GM23338 (cell line): ENCODE measurements around the gene GPC2. TPM values are rescaled to one million over a fixed set of nuclear protein-coding genes. Genes with fewer than 3 reads are reported as not detected.
"Not testable (repeated sequence)": the region's sequence is repeated elsewhere in the genome, so short reads cannot be mapped to it uniquely, and the experiment has no call there.

Source experiments
- ATAC-seq: fragments of 200-7000 bp; cut with Tn5 transposase; 3 replicates; pipeline ENCODE4 v1.9.1; 2020
- DNase-seq: peaks from one replicate; pipeline ENCODE4 v3.0.0-alpha.2; 2015; ENCODE audit warnings: low spot score
- H2AFZ ChIP-seq: fragments of 200-600 bp; sonication (generic); 2 replicates; pipeline ENCODE4 v1.8.0; 2016; ENCODE audit warnings: antibody characterized with exemption, mild to moderate bottlenecking, moderate library complexity
- H3F3A ChIP-seq: fragments of 200-600 bp; sonication (generic); replicated peaks from 2 replicates; pipeline ENCODE4 v1.8.0; 2017; ENCODE audit warnings: antibody characterized with exemption, mixed run types, low read depth
- H3K27ac ChIP-seq: fragments of 200-600 bp; sonication (generic); 2 replicates; pipeline ENCODE4 v1.6.1; 2016; ENCODE audit warnings: low read depth
- H3K27me3 ChIP-seq: fragments of 200-600 bp; sonication (generic); 2 replicates; pipeline ENCODE4 v1.8.0; 2016; ENCODE audit warnings: mild to moderate bottlenecking, mixed run types, moderate library complexity; ENCODE audit not compliant: insufficient read depth
- H3K36me3 ChIP-seq: fragments of 200-600 bp; sonication (generic); 2 replicates; pipeline ENCODE4 v1.8.0; 2016; ENCODE audit warnings: mild to moderate bottlenecking; ENCODE audit not compliant: insufficient read depth
- H3K4me1 ChIP-seq: fragments of 200-600 bp; sonication (generic); 2 replicates; pipeline ENCODE4 v1.8.0; 2016; ENCODE audit warnings: mild to moderate bottlenecking, moderate library complexity; ENCODE audit not compliant: insufficient read depth
- H3K4me2 ChIP-seq: fragments of 200-600 bp; sonication (generic); 2 replicates; pipeline ENCODE4 v1.7.1; 2017; ENCODE audit warnings: mixed run types
- H3K4me3 ChIP-seq: fragments of 200-600 bp; sonication (generic); 2 replicates; pipeline ENCODE4 v1.6.1; 2016; ENCODE audit warnings: mixed run types
- H3K79me2 ChIP-seq: fragments of 200-600 bp; sonication (generic); replicated peaks from 2 replicates; pipeline ENCODE4 v1.8.0; 2017; ENCODE audit warnings: mild to moderate bottlenecking; ENCODE audit not compliant: insufficient read depth
- H3K9me2 ChIP-seq: fragments of 200-600 bp; sonication (generic); 2 replicates; pipeline ENCODE4 v1.8.0; 2017; ENCODE audit not compliant: insufficient read depth
- H4K20me1 ChIP-seq: fragments of 200-600 bp; sonication (generic); replicated peaks from 2 replicates; pipeline ENCODE4 v1.8.0; 2017; ENCODE audit warnings: mild to moderate bottlenecking; ENCODE audit not compliant: insufficient read depth
- H3K27ac Mint-ChIP-seq: 2 replicates; pipeline ENCODE4 v1.8.0; 2020; ENCODE audit warnings: inconsistent platforms, mild to moderate bottlenecking, moderate library complexity, mixed read lengths
- H3K27me3 Mint-ChIP-seq: 3 replicates; pipeline ENCODE4 v1.8.0; 2022; ENCODE audit warnings: low read depth, mild to moderate bottlenecking, moderate library complexity, mixed read lengths, inconsistent platforms; ENCODE audit not compliant: insufficient read depth, poor library complexity
- H3K36me3 Mint-ChIP-seq: 3 replicates; pipeline ENCODE4 v1.8.0; 2021; ENCODE audit warnings: low read depth, mild to moderate bottlenecking, inconsistent platforms, moderate library complexity, mixed read lengths
- H3K4me1 Mint-ChIP-seq: 3 replicates; pipeline ENCODE4 v1.8.0; 2020; ENCODE audit warnings: mild to moderate bottlenecking, inconsistent platforms, mixed read lengths
- H3K4me3 Mint-ChIP-seq: 3 replicates; pipeline ENCODE4 v1.8.0; 2021; ENCODE audit warnings: moderate library complexity, mild to moderate bottlenecking, inconsistent platforms, mixed read lengths
- H3K9me3 Mint-ChIP-seq: 3 replicates; pipeline ENCODE4 v1.8.0; 2020; ENCODE audit warnings: moderate library complexity, mild to moderate bottlenecking, inconsistent platforms, mixed read lengths
- CREB1 ChIP-seq: fragments of 250-450 bp; sonication (Bioruptor Pico); IDR thresholded peaks from 2 replicates; pipeline ENCODE4 v1.5.0; 2020; ENCODE audit warnings: low read depth, mild to moderate bottlenecking, moderate library complexity
- EZH2 ChIP-seq: fragments of 200-600 bp; sonication (generic); IDR thresholded peaks from one replicate; pipeline ENCODE4 v1.8.0; 2017; ENCODE audit warnings: antibody characterized with exemption, mild to moderate bottlenecking, low read depth; ENCODE audit not compliant: unreplicated experiment
- NANOG ChIP-seq: IDR thresholded peaks from 2 replicates; pipeline ENCODE4 v1.6.1; 2016; ENCODE audit warnings: antibody characterized with exemption, borderline replicate concordance
- POLR2AphosphoS5 ChIP-seq: IDR thresholded peaks from 2 replicates; pipeline ENCODE4 v1.6.1; 2016; ENCODE audit warnings: antibody characterized with exemption, low read depth
- ZNF114 ChIP-seq: fragments of 250-450 bp; sonication (Bioruptor Pico); IDR thresholded peaks from 2 replicates; pipeline ENCODE4 v1.5.0; 2020; ENCODE audit warnings: mild to moderate bottlenecking, moderate library complexity
- polyA plus RNA-seq: library from polyadenylated mRNA; unstranded; fragments of >200 nt; fragmentation: Nextera tagmentation; extraction: Ambion mirVana; gene quantifications from 2 replicates; pipeline ENCODE4 v1.2.1, GENCODE V29; 2016
- total RNA-seq: library from RNA; depleted of rRNA; stranded (reverse); fragments of >200 nt; shearing (Covaris generic); gene quantifications from 2 replicates; pipeline ENCODE4 v1.2.3, GENCODE V29; 2014
- TF ChIP-seq, protein P1 (sequence below): fragments of 250-450 bp; sonication (Bioruptor Pico); IDR thresholded peaks from 2 replicates; pipeline ENCODE4 v1.5.0; 2020; ENCODE audit warnings: mild to moderate bottlenecking, moderate library complexity
- TF ChIP-seq, protein P2 (sequence below), 2 experiments: fragments of 200-600 bp in 1 of 2; sonication (generic) in 1 of 2; conservative IDR thresholded peaks; 2 replicates each; pipeline versions ENCODE4 v1.5.1 to v1.6.1; 2016 to 2017; ENCODE audit warnings: antibody characterized with exemption in 2 of 2, low read depth in 2 of 2, mild to moderate bottlenecking in 2 of 2, moderate library complexity in 1 of 2

Gene GPC2
- total and polyA plus RNA-seq, 2 experiments from 2014 or later, result 10.7 to 48.8 TPM

DNA sequence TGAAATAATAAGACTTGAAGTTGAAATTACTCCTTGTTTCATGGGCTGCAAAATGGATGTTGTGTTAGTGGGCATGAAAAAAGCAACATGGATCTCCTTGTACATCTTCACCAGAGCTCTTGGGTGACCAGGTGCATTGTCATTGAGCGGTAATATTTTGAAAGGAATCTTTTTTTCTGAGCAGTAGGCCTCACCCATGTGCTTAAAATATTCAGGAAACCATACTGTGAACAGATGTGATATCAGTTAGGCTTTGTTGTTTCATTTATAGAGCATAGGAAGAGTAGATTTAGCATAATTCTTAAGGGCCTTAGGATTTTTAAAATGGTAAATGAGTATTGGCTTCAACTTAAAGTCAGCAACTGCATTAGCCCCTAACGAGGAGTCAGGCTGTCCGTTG lies 15.8 kb upstream of the GPC2 start (continued):
- TF ChIP-seq EZH2, result no peak
- no peak for TF ChIP-seq ZNF114 (CRISPR knock-in tag)
- TF ChIP-seq, protein P1, sequence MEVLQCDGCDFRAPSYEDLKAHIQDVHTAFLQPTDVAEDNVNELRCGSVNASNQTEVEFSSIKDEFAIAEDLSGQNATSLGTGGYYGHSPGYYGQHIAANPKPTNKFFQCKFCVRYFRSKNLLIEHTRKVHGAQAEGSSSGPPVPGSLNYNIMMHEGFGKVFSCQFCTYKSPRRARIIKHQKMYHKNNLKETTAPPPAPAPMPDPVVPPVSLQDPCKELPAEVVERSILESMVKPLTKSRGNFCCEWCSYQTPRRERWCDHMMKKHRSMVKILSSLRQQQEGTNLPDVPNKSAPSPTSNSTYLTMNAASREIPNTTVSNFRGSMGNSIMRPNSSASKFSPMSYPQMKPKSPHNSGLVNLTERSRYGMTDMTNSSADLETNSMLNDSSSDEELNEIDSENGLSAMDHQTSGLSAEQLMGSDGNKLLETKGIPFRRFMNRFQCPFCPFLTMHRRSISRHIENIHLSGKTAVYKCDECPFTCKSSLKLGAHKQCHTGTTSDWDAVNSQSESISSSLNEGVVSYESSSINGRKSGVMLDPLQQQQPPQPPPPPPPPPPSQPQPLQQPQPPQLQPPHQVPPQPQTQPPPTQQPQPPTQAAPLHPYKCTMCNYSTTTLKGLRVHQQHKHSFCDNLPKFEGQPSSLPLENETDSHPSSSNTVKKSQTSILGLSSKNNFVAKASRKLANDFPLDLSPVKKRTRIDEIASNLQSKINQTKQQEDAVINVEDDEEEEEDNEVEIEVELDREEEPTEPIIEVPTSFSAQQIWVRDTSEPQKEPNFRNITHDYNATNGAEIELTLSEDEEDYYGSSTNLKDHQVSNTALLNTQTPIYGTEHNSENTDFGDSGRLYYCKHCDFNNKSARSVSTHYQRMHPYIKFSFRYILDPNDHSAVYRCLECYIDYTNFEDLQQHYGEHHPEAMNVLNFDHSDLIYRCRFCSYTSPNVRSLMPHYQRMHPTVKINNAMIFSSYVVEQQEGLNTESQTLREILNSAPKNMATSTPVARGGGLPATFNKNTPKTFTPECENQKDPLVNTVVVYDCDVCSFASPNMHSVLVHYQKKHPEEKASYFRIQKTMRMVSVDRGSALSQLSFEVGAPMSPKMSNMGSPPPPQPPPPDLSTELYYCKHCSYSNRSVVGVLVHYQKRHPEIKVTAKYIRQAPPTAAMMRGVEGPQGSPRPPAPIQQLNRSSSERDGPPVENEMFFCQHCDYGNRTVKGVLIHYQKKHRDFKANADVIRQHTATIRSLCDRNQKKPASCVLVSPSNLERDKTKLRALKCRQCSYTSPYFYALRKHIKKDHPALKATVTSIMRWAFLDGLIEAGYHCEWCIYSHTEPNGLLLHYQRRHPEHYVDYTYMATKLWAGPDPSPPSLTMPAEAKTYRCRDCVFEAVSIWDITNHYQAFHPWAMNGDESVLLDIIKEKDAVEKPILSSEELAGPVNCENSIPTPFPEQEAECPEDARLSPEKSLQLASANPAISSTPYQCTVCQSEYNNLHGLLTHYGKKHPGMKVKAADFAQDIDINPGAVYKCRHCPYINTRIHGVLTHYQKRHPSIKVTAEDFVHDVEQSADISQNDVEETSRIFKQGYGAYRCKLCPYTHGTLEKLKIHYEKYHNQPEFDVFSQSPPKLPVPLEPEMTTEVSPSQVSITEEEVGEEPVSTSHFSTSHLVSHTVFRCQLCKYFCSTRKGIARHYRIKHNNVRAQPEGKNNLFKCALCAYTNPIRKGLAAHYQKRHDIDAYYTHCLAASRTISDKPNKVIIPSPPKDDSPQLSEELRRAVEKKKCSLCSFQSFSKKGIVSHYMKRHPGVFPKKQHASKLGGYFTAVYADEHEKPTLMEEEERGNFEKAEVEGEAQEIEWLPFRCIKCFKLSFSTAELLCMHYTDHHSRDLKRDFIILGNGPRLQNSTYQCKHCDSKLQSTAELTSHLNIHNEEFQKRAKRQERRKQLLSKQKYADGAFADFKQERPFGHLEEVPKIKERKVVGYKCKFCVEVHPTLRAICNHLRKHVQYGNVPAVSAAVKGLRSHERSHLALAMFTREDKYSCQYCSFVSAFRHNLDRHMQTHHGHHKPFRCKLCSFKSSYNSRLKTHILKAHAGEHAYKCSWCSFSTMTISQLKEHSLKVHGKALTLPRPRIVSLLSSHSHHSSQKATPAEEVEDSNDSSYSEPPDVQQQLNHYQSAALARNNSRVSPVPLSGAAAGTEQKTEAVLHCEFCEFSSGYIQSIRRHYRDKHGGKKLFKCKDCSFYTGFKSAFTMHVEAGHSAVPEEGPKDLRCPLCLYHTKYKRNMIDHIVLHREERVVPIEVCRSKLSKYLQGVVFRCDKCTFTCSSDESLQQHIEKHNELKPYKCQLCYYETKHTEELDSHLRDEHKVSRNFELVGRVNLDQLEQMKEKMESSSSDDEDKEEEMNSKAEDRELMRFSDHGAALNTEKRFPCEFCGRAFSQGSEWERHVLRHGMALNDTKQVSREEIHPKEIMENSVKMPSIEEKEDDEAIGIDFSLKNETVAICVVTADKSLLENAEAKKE, result no peak
- TF ChIP-seq POLR2AphosphoS5, result no peak

DNA sequence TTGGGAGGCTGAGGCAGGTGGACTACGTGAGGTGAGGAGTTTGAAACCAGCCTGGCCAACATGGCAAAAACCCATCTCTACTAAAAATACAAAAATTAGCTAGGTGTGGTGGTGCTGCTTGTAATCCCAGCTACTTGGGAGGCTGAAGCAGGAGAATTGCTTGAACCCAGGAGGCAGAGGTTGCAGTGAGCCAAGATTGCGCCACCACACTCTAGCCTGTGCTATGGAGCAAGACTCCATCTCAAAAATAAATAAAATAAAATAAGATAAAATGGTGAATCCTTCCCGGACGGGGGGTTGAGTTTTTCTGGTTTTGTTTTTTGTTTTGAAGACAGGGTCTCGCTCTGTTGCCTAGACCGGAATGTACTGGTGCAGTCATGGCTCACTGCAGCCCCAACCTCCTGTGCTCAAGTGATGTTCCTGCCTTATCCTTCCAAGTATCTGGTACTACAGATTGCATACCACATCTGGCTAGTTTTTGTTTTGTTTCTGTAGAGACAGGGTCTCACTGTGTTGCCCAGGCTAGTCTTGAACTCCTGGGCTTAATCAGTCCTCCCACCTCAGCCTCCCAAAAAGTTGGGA lies 15.2 kb upstream of the GPC2 start:
- H3K9me2 ChIP-seq, H3K27ac ChIP-seq, H3K27me3 ChIP-seq, H3K36me3 ChIP-seq, H3K4me1 ChIP-seq, H3K27me3 Mint-ChIP-seq, H3F3A ChIP-seq, H3K9me3 Mint-ChIP-seq, H3K4me3 ChIP-seq, H3K79me2 ChIP-seq, H2AFZ ChIP-seq, DNase-seq, ATAC-seq, H4K20me1 ChIP-seq, H3K27ac Mint-ChIP-seq, H3K36me3 Mint-ChIP-seq, H3K4me1 Mint-ChIP-seq, H3K4me3 Mint-ChIP-seq, H3K4me2 ChIP-seq: not testable (repeated sequence)

DNA sequence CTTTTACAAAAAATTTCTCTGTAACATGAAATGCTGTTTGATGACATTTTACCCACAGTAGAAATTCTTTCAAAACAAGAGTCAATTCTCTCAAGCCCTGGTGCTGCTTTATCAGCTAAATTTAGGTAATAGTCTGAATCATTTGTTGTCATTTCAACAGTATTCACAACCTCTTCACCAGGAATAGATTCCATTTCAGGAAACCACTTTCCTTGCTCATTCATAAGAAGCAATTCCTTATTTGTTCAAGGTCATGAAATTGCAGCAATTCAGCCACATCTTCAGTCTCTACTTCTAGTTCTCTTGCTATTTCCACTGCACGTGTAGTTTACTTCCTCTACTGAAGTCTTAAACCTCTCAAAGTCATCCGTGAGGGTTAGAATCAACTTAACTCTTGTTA lies 14.6 kb upstream of the GPC2 start:
- Mint-ChIP-seq H3K27me3 (peaks cover 2% of the 10 kb centered on the region), H3K36me3 (no peaks in the 10 kb centered on the region), H3K4me1 (peaks cover 10% of the 10 kb centered on the region), H3K4me3 (no peak overlapping the region), H3K27ac (no peak overlapping the region), H3K9me3 (no peaks in the 10 kb centered on the region; the same call in 2 of the 3 replicates)
- Histone ChIP-seq H3K79me2 (no peaks in the 10 kb centered on the region), H4K20me1 (no peaks in the 10 kb centered on the region), H3K4me2 (no peak overlapping the region), H3K27ac (no peak overlapping the region), H3K9me2 (no peaks in the 10 kb centered on the region), H3K36me3 (no peaks in the 10 kb centered on the region), H3K27me3 (no peaks in the 10 kb centered on the region), H2AFZ (no peak overlapping the region), H3K4me3 (no peak overlapping the region), H3F3A (no peaks in the 10 kb centered on the region), H3K4me1 (no peaks in the 10 kb centered on the region)
- DNase-seq, result no peak
- no peak for ATAC-seq
- TF ChIP-seq NANOG (no peak), CREB1 (CRISPR knock-in tag) (no peak), POLR2AphosphoS5 (no peak), EZH2 (no peak), ZNF114 (CRISPR knock-in tag) (no peak)
- TF ChIP-seq, protein P2, sequence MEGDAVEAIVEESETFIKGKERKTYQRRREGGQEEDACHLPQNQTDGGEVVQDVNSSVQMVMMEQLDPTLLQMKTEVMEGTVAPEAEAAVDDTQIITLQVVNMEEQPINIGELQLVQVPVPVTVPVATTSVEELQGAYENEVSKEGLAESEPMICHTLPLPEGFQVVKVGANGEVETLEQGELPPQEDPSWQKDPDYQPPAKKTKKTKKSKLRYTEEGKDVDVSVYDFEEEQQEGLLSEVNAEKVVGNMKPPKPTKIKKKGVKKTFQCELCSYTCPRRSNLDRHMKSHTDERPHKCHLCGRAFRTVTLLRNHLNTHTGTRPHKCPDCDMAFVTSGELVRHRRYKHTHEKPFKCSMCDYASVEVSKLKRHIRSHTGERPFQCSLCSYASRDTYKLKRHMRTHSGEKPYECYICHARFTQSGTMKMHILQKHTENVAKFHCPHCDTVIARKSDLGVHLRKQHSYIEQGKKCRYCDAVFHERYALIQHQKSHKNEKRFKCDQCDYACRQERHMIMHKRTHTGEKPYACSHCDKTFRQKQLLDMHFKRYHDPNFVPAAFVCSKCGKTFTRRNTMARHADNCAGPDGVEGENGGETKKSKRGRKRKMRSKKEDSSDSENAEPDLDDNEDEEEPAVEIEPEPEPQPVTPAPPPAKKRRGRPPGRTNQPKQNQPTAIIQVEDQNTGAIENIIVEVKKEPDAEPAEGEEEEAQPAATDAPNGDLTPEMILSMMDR (conservative IDR thresholded peaks at IDR 0.05; ENCODE audit: low read depth in 2 of 2), result no peak
